Hepatocyte (in vitro differentiated cells): ENCODE results near the gene ZNF474.

ENCODE experiments used
- CTCF ChIP-seq: fragments of 200-600 bp; sonication (generic); IDR thresholded peaks from 2 replicates; pipeline ENCODE4 v1.5.1; 2016; ENCODE audit warnings: antibody characterized with exemption, mild to moderate bottlenecking; ENCODE audit not compliant: poor library complexity
- EZH2 ChIP-seq: fragments of 200-600 bp; sonication (generic); IDR thresholded peaks from 2 replicates; pipeline ENCODE4 v1.6.1; 2016; ENCODE audit warnings: antibody characterized with exemption, mild to moderate bottlenecking, borderline replicate concordance
- EZH2phosphoT487 ChIP-seq: fragments of 200-600 bp; sonication (generic); IDR thresholded peaks from one replicate; pipeline ENCODE4 v1.6.1; 2018; ENCODE audit warnings: antibody characterized with exemption, mild to moderate bottlenecking, low read depth, moderate library complexity; ENCODE audit not compliant: unreplicated experiment, severe bottlenecking

- TF ChIP-seq CTCF (no peak), EZH2phosphoT487 (no peak), EZH2 (no peak)
Measured at GRCh38 chr5:122155546-122155945, 26.2 kb downstream of the ZNF474 start.
